Activated naive CD4-positive, alpha-beta T cell treated with anti-CD3 and anti-CD28 coated beads, Interleukin-2, amount 50 U/mL, for 16 hours (primary cell): ENCODE data around the gene PEPD.
"Not testable (repeated sequence)": the region's sequence is repeated elsewhere in the genome, so short reads cannot be mapped to it uniquely, and the experiment has no call there.

Experiments used
- DNase-seq: peaks from one replicate; pipeline ENCODE4 v3.0.0-alpha.2; 2020

The PEPD gene

DNA sequence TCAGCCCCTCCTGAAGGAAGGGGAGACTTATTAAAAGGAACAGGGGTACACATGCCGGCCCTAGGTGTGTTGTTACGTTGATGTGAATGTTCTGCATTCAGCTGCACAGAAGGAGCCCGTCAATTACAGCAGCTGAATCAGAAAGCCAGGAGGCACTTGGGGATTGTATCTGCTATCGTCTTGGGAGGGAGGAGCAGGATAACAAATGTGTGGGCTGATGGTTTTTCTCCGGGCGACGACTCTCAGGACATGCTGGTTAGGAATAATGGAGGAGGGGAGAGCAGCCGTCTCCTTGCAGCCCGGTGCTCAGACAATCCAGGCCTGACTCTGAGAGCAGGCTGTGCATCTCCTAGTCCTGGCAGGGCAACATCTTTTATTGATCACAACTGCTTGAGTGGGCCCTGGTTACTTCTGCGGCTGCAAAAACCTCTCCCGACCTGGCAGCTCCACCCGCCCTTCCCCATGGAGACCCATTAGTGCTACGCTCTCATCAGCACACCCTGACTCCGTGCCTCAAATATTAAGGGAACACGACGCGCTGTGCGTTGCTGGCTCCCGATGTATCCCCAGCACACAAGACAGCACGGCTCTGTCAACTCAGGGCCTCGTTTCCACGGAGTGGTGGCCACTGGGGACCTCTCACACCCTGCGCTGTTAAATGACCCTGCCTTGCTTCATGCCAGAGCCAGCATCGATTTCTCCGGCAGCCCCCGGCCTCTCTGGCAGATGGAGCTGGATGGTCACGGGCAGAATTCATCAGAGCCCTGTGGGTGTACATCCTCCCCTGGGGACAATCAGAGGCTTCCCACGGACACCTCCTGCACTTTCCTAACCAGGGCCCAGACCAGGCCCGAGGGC is 25.3 kb downstream of the PEPD start:
- DNase-seq, result no peak

DNA sequence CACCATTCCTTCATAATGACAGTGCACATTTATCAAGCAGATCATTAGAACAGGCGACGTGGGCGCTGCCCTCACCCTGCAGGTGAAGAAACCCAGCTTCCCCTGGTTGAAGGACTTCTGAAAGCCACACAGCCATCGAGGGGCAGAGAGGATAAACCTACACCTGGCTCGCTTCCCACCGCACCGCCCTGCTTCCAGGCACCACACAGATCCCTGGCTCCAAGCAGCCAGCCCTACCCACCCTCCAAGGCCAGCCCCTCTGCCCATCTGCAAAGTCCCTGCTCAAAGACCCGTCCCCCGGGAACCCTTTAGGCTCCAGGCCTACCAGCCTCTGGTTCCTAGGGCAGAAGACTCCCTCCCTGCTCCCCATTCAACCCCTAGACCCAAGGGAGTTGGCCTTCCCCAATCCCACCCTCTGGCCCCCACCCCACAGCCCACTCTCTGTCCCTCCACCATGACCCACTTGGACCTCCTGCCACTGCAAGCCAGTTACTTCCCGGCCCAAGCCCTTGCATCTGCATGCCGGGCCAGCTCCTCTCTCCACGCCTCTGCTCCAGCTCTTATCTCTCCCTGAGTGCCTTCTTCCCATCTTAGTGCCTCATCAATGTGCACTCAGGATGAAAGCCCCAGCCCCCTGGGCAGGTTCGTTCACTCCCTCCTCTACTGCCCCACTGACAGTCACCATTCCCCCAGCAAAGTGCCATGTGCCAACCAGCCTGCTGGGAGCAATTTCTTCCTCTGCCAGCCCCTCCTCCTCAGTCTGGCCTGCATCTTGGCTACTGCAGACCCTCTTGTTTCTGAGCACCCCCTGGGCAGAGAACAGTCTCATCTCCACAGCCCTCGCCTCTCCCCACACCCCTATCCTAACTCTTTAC is 28.0 kb downstream of the PEPD start:
- no peak for DNase-seq

DNA sequence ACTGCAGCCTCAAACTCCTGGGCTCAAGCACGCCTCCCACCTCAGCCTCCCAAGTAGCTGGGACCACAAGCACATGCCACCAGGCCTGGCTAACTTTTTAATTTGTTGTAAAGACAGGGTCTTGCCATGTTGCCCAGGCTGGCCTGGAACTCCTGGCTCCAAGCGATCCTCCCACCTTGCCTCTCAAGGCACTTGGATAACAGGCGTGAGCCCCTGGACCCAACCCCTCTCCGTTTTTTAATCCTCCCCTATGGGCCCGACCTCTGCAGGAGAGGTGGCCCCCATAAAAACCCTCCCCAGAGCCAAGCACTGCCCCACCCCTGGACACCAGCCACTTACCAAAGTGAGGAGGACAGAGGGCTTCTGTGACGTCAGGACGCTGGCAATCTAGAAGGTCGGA is 28.6 kb downstream of the PEPD start:
- DNase-seq, result no peak

DNA sequence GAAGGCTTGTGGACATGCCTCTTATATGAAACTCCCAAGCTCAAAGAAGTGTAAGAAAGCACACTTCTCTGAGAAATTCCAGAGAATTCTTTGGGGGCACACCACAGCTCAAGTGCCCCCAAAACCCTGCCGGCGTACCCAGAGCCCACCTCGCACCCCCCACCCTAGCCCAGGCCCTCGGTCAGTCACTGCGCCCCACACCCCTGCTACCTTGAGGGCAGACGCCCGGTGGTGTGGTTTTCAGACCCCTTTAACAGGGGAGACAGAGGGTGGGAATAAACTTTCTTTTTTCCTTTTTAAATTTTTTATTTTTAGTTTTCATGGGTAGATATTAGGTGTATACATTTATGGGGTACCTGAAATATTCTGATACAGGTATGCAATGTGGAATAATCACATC is 29.5 kb downstream of the PEPD start:
- no peak for DNase-seq

DNA sequence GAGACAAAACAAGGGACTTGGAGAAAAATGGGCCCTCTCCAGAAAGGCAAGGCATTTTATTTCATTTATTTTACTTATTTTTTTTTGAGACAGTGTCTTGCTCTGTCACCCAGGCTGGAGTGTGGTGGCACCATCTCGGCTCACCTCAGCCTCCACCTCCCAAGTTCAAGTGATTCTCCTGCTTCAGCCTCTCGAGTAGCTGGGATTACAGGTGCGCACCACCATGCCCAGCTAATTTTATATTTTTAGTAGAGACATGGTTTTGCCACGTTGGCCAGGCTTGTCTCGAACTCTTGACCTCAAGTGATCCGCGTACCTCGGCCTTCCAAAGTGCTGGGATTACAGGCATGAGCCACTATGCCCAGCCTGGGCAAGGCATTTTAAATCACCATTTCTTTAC is 31.0 kb downstream of the PEPD start:
- DNase-seq, result not testable (repeated sequence)

DNA sequence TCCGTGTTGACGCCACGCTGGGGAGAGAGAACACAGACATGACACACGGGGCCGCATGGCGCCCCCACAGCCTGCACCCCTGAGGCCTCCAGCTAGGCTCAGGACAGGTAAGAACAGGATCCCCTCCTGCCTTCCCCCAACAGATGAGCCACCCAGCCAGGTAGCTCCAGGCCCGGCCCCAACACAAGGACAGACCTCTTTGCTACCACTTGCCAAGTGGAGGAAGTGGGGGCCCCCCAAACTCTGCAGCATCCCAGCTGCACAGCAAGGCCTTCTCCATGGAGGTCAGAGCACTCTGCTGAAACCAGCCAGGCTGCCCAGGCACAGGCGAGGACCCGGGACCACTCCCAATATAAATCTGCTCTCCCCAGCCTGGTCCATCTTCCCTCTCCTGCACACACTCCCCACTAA is 31.5 kb downstream of the PEPD start:
- no peak for DNase-seq

DNA sequence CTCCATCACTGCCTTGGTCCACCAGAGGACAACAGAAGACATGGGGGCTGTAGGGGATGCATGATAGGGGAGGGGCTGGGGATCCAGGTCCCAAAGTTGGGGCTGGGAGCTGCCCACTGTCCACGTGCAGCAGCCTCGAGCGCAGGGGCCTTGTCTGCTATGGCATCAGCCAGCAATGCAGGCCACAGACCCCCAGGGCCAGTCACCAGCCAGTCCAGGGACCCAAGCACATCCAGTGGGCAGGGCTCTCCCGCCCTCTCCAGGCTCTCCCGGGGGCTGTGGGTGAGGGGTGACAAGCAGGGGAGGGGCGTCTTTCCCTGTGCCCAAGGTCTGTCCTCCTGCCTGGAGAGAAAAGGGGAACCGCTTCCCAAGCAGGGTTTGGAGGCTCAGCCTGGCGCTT is 32.8 kb downstream of the PEPD start:
- no peak for DNase-seq

DNA sequence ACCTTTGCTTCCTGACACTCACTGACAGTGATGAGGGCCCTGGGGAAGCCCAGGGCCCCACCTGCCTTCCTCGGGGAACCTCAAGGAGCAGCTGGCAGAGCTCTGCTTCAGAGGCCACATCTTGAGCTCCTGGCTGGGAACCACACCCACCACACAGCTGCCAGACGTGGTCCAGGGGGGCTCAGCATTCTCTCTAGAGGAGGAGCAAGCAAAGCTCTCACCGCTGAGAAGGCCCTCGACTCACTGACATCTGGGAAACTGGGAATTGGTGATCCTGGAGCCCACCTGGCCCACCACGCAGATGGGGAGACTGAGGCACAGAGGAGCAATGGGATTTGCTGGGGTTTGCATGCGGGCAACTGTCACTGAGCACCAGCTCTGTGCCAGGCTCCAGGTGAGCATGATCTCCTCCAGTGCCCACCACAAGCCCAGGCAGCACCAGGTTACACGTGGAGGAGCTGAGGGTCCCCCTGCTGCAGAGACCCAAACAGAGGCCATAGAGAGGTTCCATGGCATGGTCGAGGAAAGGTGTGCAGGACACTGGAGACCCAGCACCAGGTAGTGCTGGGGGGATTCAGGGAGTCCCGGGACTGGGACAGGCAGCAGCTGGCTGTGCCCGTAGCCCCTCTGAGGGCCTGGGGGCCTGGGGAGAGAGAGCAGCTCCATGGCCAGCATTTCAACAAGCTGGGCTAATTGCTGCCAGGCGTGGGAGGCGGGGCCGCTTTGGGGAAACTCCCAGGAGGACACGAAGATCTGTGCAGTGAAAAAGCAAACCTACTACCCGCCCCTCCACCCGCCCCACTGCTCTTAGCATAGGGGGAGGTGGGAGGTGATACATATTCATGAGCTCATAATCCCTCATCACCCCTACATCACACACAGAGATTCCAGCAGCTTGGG is 33.4 kb downstream of the PEPD start:
- DNase-seq, result no peak

DNA sequence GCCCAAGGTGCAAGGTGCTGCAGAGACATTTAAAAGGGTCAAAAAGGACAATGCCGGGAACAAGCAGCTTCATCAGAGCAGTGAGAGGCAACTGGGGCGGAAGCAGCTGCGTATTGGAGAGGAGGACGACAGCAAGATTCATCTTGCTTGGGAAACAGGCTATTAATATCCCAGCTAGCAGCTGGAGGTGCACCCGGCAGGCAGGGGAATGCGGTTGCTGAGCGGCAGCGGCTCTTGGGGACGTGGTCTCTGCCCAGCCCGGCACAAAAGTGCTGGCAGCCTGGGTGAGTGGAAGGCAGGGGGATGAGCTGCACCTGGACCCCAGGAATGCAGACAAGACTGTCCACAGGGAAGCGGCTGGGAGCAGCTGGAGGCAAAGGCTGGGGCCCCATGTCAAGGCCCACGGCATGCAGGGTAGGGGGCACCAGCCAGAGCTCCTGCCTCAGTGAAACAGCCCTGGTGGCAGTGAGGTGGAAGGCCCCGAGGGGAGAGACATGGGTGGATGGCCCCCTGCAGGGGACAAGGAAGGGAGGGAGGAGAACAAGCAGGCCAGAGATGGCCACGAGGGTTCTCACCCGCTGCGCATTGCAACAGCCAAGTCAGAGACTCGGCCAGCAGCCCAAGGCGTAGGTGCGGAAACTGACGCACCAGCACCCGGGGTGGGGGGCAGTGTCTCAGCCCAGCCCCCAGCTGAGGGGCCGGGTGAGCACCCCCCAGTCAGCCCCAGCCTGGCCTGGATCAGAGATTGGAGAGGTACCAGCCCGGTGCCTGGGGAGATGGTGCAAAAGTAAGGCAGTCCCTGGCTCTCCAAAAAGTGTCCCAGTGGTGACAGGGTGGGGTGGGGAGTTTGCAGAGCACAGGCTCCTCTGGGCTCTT is 34.4 kb downstream of the PEPD start:
- DNase-seq, result no peak

DNA sequence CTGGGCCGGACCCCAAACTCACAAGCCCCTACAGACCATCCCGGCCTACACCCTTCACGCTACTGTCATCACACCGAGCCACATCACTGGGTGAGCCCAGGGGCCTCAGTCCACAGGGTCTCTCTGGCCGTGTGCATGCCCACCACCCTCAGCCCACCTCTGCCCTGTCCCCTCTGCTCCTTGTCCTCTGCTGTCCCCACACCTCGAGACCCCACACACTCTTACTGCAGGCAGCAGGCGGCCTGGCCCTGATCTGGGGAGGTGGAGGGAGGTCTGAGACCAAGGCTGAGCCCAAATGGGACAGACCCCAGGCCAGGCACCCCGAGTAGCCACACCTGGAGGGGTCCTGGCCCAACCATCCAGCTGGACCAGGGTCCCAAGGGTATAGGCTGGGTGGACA is 35.2 kb downstream of the PEPD start:
- no peak for DNase-seq

DNA sequence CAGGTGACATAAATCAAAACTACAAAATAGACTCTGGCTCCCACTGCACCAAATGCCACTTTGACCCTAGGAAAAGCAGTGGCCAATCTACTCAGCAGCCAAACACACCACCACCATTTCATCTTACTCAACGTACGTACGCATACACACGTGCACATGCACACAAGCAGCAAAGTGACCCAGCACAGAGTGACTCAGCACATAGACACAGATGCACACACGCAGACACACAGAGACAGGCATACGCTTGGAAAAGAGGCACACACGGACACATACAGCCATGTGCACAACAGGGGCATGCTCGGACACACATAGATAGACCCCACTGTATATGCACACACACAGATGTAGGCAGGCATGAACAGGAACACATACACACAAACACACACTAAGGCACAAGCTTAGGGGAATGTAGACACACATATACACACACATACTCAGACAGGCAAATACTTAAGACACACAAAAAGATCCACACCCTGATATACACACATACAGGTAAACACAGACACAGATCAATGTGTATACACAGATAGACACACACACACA is 37.3 kb downstream of the PEPD start:
- DNase-seq, result no peak

DNA sequence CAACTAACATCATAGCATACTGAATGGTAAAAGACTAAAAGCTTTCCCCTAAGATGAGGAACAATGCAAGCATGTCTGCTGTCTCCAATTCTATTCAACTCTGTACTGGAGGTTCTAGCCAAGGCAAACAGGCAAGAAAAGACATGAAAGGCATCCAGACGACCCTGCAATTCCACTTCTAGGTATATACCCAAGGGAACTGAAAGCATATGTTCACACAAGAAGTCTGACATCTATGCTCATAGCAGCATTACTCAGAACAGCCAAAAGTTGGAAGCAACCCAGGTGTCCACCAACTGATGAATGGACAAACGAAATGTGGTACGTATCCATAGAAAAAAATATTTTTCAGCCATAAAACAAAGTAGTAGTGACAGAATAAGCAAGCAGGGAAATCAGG is 39.1 kb downstream of the PEPD start:
- DNase-seq, result no peak

DNA sequence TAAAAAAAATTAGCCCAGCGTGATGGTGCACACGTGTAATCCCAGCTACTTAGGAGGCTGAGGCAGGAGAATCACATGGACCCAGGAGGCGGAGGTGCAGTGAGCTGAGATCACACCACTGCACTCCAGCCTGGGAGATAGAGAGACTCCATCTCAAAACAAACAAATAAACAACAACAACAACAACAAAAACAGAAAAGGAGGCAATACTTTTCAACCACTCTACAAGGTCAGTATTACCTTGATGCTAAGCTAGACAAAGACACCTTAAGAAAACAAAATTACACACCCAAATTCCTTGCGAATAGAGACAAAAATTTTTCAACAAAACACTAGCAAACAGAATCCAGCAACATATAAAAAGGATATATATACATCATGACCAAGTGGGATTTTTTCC is 39.7 kb downstream of the PEPD start:
- DNase-seq, result no peak

DNA sequence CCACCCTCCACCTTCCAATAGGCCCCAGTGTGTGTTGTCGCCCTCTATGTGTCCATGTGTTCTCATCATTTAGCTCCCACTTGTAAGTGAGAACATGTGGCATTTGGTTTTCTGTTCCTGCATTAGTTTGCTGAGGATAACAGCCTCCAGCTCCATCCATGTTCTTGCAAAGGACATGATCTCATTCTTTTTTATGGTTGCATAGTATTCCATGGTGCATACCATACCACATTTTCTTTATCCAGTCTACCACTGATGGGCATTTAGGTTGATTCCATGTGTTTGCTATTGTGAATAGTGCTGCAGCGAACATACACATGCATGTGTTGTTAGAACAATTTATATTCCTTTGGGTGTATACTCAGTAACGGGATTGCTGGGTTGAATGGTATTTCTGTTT is 42.0 kb downstream of the PEPD start:
- DNase-seq, result not testable (repeated sequence)

DNA sequence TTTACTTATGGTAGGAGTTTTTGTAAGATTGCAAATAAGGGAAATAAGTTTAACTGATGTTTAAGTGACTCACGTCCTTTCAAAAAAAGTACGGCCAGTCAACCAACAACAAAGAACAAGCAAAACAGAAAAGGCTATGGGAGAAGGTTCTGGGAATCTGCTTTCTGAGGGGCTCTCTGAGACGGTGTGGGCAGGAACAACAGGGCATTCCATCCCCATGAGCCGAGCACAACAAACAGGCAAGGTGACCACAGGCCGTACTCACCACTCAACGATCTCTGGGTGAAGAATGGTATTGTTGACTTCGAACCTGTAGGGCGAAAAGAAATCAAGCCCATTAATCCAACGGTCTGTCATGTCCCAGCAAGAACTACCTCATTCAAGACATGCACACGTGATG is 43.8 kb downstream of the PEPD start:
- DNase-seq, result no peak

DNA sequence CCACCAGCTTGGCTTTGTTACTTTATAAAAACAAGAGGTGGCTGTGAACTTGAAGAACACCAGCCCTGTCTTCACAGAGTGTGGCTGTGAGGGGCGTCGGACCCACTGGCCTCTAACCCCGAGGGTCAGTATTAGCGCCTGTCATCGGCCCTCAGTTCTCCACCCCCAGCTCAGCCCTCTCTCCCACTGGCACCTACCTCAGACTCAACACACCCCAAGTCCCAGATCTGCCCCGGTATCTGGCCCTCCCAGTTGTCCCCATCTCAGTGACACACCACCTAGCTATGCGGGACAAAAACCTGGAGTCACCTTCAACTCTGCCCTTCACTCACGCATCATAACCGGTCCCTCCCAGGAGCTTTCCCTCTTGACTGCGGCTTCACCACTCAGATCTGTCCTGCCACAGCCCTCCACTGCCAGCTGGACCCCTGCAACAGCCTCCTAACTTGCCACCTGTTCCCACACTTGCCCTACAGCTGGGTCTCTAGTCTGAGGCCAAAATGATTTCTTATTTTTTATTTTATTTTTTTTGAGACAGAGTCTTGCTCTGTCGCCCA is 45.4 kb downstream of the PEPD start:
- no peak for DNase-seq

DNA sequence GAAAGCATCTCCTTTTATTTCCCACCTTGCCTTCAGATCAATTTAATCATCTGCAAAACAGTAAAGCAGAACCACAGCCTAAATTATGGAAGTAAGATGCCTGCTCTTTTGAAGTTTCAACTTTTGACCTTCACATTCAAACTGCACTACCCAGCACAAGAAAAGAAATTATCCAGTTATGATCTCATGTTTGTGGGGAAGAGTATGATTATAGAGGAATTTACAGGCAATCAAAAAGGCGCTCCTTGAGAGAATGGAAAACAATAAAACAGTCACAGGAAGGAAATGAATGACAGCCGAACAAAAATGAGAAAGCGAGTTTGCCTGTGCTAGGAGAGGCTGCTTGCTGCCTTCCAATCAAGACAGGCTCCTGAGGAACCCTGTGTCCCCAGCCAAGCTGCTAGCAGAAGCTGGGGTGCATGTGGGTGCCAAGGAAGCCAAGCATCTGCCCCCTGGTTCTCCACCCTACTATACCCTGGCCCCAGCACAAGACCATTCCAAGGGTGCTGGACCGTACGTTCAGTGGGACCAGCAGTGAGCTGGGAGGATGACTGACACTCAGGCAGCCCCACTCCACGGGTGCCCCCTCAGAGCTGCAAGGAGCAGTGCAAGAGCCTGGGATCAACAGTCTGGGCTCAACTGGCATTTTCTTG is 47.8 kb downstream of the PEPD start:
- no peak for DNase-seq

DNA sequence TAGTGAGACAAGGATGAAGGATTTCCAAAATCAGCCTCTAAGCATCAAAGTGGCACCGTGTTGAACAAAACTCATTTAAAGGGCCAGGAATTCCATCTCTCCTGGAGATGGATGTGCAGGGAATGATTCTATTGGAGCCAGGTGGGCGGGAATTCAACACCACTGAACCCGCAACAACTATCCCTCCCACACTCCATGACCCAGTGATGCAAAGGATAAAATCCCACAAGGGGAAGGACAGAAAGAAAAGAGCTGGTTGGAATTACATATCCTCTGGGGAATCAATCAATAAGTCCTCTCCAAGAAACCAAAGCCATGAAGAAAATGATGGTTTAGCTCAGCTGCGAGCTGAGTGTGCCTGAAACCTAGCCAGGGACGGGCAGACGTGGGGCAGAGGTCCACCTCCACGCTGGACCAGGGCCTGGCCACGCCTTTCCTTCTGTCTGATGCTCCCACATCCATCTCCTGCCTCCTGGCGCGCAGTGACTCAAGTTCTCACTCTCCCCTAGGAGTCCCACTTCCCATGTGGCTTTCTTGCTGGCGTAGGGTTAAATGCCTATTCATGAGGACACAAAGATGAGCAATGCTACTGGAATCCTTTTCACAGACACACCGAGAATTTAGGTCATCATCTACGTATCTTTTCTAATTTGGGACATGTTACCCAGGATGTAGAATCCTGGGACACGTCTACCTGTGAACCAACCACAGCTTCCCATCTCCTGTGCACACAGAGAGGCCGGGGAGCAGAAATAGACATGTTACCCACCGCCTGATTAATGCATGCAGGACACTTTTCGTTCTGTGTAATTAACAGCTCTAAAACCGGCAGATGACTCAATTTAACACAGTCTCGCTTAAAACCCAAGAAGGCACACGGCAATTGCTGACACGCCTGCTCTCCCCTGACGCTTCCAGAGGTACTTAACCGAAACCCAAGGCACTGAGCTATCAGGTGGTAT is 48.6 kb downstream of the PEPD start:
- DNase-seq, result no peak

DNA sequence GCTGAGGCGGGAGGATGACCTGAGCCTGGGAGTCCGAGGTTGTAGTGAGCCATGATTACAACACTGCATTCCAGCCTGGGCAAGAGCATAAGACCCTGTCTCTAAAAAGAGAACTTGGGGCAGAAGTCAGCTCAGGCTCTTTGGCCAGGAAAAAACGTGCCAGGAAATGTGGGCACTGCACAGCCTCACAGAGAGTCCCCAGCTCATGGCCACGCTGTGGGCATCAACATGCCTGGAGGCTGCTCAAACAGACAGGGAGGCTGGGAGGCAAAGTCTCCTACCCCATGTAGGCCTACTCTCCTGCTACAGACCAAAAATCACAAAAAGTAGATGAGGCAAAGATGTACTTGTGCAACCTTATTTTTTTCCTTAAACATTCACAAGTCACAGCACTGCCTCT is 49.4 kb downstream of the PEPD start:
- no peak for DNase-seq
